Measurements from ENCODE around the gene KRTAP2-1.
"Not testable (repeated sequence)": the region's sequence is repeated elsewhere in the genome, so short reads cannot be mapped to it uniquely, and the experiment has no call there.

Gene KRTAP2-1

GRCh38 chr17:41055130-41055529 lies 8.0 kb upstream of the KRTAP2-1 start, which contains the start of gene KRTAP2-2:
Gene KRTAP2-2, minus strand, starts transcription at chr17:41055230. Its CDS starts 19 bp downstream, at chr17:41055211.
- not testable (repeated sequence) for DNase-seq

DNA sequence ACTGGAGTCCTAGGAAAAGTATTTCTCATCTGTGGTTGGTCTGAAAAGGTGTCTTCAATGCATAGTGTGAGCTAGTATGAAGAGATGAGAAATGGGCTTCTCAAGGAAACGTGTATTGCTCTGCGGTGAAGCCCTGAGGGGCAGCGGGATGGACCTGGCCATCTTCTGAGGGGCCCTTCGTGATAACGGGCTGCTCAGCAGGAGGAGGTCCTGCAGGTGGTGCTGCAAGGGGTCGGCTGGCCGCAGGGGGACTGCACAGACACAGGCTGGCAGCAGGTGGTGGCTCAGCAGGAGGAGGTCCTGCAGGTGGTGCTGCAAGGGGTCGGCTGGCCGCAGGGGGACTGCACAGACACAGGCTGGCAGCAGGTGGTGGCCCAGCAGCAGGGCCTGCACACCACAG lies 7.4 kb upstream of the KRTAP2-1 start:
- DNase-seq, result not testable (repeated sequence)

DNA sequence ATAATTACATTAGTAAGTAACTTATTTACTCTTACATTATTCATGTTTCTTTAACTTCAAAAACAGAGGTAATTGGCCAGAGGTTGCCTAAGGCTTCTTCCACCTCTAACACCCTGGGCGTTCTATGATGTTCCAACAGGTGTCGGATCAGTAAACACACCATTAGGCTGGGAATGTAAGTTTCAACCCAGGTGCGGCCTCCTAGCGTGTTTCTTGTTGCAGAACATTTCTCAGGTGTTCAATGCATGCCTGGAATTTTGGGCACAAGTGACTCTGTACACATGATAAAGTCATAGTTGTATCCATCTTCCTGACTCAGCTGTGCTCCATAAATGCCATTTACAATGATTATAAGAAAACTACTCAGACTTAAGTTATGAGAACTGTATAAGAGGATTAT lies 6.9 kb upstream of the KRTAP2-1 start:
- DNase-seq, result no peak

- no peak for DNase-seq
Measured at GRCh38 chr17:41052566-41052965, 5.5 kb upstream of the KRTAP2-1 start.

- DNase-seq, result no peak
Measured at GRCh38 chr17:41049110-41049509, 2.0 kb upstream of the KRTAP2-1 start.

DNA sequence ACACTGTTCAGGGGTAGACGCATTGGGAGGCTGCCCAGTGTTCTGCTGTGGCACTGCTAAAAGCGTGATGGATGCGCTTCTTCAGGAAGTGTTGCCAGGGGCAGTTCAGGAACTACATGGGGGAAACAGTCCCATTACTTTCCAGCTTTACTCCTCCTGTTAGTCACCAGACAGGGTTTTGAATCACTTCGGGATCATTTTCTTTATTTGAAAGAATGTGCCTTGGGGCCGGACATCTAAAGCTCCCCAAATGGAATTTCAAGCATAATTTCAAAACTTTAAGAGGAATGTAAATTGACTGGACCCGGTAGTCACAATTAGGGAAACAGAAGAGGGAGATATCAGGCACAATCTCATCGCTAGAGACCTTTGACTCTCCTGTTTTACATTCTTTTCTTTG lies 1.3 kb upstream of the KRTAP2-1 start:
- no peak for DNase-seq

GRCh38 chr17:41042953-41043352 lies 4.2 kb downstream of the KRTAP2-1 start:
- DNase-seq, result no peak

GRCh38 chr17:41040783-41041571 lies 6.1 kb downstream of the KRTAP2-1 start, which contains the start of gene KRTAP1-1:
Gene KRTAP1-1, minus strand, starts transcription at chr17:41041450. Its CDS starts 53 bp downstream, at chr17:41041397.
- DNase-seq, result not testable (repeated sequence)

GRCh38 chr17:41037853-41038350 lies 9.2 kb downstream of the KRTAP2-1 start:
- no peak for DNase-seq

DNA sequence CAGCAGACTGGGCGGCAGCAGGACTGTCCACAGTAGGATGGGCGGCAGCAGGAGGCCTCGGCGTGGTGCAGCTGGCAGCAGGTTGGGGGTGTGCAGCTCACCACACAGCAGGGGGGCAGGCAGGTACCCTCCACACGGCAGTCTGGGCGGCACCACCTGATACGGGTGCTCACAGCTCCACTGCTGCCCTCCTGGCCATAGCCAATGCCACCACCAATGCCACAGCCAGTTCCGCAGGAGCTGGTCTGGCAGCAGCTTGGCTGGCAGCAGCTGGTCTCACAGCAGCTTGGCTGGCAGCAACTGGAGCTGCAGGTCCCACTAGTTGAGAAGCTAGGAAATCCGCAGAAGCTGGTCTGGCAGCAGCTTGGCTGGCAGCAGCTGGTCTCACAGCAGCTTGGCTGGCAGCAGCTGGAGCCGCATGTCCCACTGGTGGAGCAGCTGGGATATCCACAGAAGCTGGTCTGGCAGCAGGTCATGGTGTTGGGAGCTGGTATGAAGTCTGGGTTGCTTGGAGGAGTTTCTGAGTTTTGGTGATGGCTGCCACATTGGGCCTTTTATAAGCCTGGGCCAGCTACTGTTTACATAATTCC lies 12.7 kb downstream of the KRTAP2-1 start, which contains the start of gene KRTAP1-3:
Gene KRTAP1-3, minus strand, starts transcription at position 529 of the 590 bp plus-strand sequence. Its CDS starts 53 bp downstream, at position 476.
- DNase-seq, result not testable (repeated sequence)

- DNase-seq, result no peak
Measured at GRCh38 chr17:41029633-41030245, 17.4 kb downstream of the KRTAP2-1 start, which contains the start of gene KRTAP1-4. Gene KRTAP1-4, minus strand, starts transcription at chr17:41030195. Its CDS starts 117 bp downstream, at chr17:41030078.

DNA sequence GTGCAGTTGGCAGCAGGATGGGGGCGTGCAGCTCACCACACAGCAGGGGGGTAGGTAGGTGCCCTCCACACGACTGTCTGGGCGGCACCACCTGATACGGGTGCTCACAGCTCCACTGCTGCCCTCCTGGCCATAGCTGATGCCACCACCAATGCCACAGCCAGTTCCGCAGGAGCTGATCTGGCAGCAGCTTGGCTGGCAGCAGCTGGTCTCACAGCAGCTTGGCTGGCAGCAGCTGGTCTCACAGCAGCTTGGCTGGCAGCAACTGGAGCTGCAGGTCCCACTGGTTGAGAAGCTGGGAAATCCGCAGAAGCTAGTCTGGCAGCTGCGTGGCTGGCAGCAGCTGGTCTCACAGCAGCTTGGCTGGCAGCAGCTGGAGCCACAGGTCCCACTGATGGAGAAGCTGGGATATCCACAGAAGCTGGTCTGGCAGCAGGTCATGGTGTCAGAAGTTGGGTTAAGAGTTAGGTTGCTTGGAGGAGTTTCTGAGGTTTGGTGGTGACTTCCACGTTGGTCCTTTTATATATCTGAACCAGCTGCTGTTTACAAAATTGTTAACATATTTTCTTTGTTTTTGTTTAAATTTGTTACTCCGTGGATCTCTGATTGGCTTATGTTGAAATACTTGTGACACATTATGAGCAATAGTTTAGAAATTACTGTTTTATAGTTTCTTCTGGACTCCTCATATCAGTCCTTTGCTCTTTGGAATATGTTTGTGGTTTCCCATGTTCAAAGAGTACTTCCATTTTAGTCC lies 20.2 kb downstream of the KRTAP2-1 start, which contains the start of gene KRTAP1-5:
Gene KRTAP1-5, minus strand, starts transcription at position 494 of the 757 bp plus-strand sequence. Its CDS starts 53 bp downstream, at position 441.
- no peak for DNase-seq

GRCh38 chr17:41024697-41025096 lies 22.4 kb downstream of the KRTAP2-1 start:
- DNase-seq, result no peak

- no peak for DNase-seq
Measured at GRCh38 chr17:41020336-41020735, 26.8 kb downstream of the KRTAP2-1 start.

DNA sequence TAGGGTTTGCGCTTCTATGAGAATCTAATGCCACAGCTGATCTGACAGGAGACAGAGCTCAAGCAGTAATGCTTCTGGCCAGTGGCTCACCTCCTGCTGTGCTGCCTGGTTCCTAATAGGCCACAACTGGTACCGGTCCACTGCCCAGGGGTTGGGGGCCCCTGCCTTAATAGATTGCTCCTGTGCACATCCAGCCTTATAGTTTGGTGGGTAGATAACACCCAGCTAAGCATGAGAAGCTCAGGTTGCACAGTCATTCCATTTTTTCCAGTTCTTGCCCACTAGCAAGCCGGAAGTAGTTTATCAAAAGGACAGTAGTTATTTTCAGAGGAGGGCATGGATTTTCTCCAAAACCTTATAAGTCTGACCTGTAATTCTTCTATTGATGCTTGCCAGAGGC lies 27.7 kb downstream of the KRTAP2-1 start:
- DNase-seq, result no peak

GRCh38 chr17:41018541-41018940 lies 28.6 kb downstream of the KRTAP2-1 start:
- DNase-seq, result no peak

DNA sequence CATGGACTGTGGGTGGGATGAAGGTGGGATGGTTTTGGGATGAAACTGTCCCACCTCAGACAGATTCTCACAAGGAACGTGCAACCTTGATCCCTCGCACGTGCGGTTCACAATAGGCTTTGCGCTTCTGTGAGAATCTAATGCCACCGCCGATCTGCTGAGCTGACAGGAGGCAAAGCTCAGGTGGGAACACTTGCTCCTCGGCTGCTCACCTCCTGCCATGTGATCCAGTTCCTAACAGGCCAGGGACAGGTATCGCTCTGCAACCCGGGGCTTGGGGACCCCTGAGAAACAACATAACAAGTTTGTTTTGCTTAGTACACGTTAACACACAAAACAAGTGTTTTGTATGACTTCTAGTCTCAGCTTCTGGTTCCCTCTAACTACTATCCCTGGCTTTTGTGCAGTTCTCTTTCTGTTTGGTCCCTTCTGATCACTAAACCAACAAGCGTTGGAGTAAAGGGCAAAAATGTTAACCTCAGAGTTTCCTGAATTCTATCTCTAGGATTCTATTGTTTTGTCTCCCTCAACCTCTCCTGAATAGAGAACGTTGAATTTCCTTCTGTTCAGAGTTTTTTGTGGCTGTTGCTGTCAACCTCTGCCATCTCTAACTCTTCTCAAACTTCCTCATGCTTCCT lies 30.4 kb downstream of the KRTAP2-1 start:
- no peak for DNase-seq

- no peak for DNase-seq
Measured at GRCh38 chr17:41015454-41015853, 31.7 kb downstream of the KRTAP2-1 start.

GRCh38 chr17:41013606-41014005 lies 33.5 kb downstream of the KRTAP2-1 start:
- no peak for DNase-seq

DNA sequence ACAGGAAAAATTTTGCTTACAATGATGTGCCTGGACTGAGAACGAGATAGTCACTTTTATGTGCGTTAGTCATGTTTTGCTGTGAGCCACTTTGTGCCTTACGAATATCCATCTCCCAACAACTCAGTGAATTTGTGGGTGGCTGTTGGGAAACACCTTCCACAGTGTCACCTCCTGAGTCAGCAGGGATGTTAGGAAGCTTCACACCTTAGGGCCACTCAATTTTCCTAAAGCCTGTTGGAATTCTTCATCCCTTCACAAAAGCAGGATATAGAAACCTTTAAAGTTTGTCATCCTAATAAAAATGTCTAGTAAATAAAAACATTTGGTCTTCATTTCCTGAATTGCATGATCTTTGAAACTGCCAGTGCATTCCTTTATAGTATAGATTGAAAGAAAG lies 33.9 kb downstream of the KRTAP2-1 start:
- DNase-seq, result no peak

GRCh38 chr17:41012326-41013120 lies 34.6 kb downstream of the KRTAP2-1 start:
- DNase-seq, result no peak

Data from NCI-H446 treated with DMSO at 0.1 percent for 48 hours (cell line).